OCI-LY1 (cell line): ENCODE data around the gene PRL.

ENCODE experiments used
- H2AFZ ChIP-seq: fragments of 200-600 bp; sonication (generic), shearing (Covaris generic); 2 replicates; pipeline ENCODE4 v1.6.0; 2014; ENCODE audit warnings: antibody characterized with exemption, mild to moderate bottlenecking, low read length
- H3F3A ChIP-seq: fragments of 200-600 bp; sonication (generic), shearing (Covaris generic); 2 replicates; pipeline ENCODE4 v1.6.0; 2014; ENCODE audit warnings: mild to moderate bottlenecking, antibody characterized with exemption, low read length, moderate library complexity; ENCODE audit not compliant: insufficient read depth
- H3K27ac ChIP-seq: fragments of 200-600 bp; sonication (generic); 2 replicates; pipeline ENCODE4 v1.5.1; 2014; ENCODE audit warnings: low read length, mixed run types, mild to moderate bottlenecking, low read depth; ENCODE audit not compliant: poor library complexity, severe bottlenecking
- H3K27me3 ChIP-seq: fragments of 200-600 bp; sonication (generic); 2 replicates; pipeline ENCODE4 v1.6.0; 2014; ENCODE audit warnings: antibody characterized with exemption, mild to moderate bottlenecking, low read length, moderate library complexity; ENCODE audit not compliant: insufficient read depth
- H3K36me3 ChIP-seq: fragments of 200-600 bp; sonication (generic); 2 replicates; pipeline ENCODE4 v1.6.1; 2014; ENCODE audit warnings: mild to moderate bottlenecking, antibody characterized with exemption, low read length, moderate library complexity, mixed read lengths; ENCODE audit not compliant: insufficient read depth
- H3K4me1 ChIP-seq: fragments of 200-600 bp; sonication (generic); 2 replicates; pipeline ENCODE4 v1.5.1; 2014; ENCODE audit warnings: mild to moderate bottlenecking, low read length, moderate library complexity; ENCODE audit not compliant: insufficient read depth, severe bottlenecking
- H3K4me2 ChIP-seq: fragments of 200-600 bp; sonication (generic), shearing (Covaris generic); 2 replicates; pipeline ENCODE4 v1.6.1; 2014; ENCODE audit warnings: low read length
- H3K4me3 ChIP-seq: fragments of 200-600 bp; sonication (generic); 2 replicates; pipeline ENCODE4 v1.5.1; 2014; ENCODE audit warnings: low read length, low read depth, mild to moderate bottlenecking, mixed read lengths; ENCODE audit not compliant: poor library complexity, severe bottlenecking
- H3K79me2 ChIP-seq: fragments of 200-600 bp; shearing (Covaris generic); 2 replicates; pipeline ENCODE4 v1.6.1; 2016; ENCODE audit warnings: mixed run types, low read length, mixed read lengths; ENCODE audit not compliant: insufficient read depth
- H3K9ac ChIP-seq: fragments of 200-600 bp; sonication (generic), shearing (Covaris generic); 2 replicates; pipeline ENCODE4 v1.6.1; 2014; ENCODE audit warnings: mild to moderate bottlenecking, low read length, mixed read lengths
- H3K9me2 ChIP-seq: fragments of 200-600 bp; sonication (generic), shearing (Covaris generic); 2 replicates; pipeline ENCODE4 v1.6.1; 2014; ENCODE audit warnings: low read depth, mild to moderate bottlenecking, low read length, mixed read lengths
- H3K9me3 ChIP-seq: fragments of 200-600 bp; shearing (Covaris generic); 2 replicates; pipeline ENCODE4 v1.6.1; 2014; ENCODE audit warnings: low read length, mixed read lengths
- H4K20me1 ChIP-seq: fragments of 200-600 bp; sonication (generic), shearing (Covaris generic); 2 replicates; pipeline ENCODE4 v1.6.0; 2016; ENCODE audit warnings: mild to moderate bottlenecking, low read length; ENCODE audit not compliant: insufficient read depth
- CTCF ChIP-seq: fragments of 200-600 bp; sonication (generic), shearing (Covaris generic); IDR thresholded peaks from 2 replicates; pipeline ENCODE4 v1.5.1; 2017; ENCODE audit warnings: mild to moderate bottlenecking, antibody characterized with exemption, low read length, moderate library complexity, mixed read lengths
- EZH2 ChIP-seq: fragments of 200-600 bp; sonication (generic), shearing (Covaris generic); IDR thresholded peaks from 2 replicates; pipeline ENCODE4 v1.8.0; 2017; ENCODE audit warnings: borderline replicate concordance, mixed run types, mild to moderate bottlenecking, antibody characterized with exemption, low read length, moderate library complexity, mixed read lengths

PRL gene

DNA sequence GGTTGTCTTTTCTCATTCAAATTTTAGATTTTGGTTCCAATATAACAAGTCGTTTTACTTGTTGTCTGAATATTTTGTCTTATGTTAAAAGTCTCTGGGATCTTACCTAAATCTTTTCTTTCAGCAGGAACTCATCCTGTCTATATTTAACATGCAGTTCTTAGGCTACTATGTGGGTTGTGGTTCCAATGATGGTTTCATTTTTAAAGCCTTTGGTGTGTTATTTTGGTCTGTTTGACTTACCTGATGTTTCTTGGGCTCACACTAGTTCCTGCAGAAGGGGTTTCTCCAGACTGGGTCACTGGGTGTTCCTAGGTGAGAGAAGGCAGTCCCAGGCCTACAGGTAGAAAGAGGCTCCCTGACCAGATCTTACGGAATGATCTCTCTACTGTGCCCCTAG, 17.4 kb downstream of the PRL start:
- no peak for TF ChIP-seq EZH2
- no peak for TF ChIP-seq CTCF
- H3K4me2 ChIP-seq, result no peak overlapping the region

DNA sequence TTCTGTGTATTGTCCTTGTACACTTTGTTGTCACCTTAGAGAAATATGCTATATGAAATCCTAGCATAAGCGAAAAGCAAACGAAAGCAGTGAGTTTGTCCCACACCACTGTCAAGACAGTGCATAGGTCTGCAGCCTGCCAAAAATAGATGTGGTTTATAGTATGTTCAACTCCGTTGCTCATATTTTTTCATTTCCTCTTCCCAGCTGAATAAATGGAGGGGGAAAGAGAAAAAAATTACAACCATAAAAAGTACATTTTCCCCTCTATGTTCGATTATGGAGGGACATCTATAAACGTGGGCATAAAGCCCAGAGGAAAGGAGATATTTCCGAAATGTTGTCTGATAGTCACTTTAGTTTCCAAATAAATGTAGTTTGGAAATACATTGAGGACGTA, 25.8 kb downstream of the PRL start:
- Histone ChIP-seq H3K4me3 (peak overlapping the region; percentile 35), H2AFZ (no peak overlapping the region), H3K79me2 (no peaks in the 10 kb centered on the region), H3F3A (no peaks in the 10 kb centered on the region), H3K4me2 (peak overlapping the region; percentile 45), H3K9ac (peak overlapping the region; percentile 56), H3K27me3 (no peaks in the 10 kb centered on the region), H3K9me3 (no peaks in the 10 kb centered on the region), H3K9me2 (no peaks in the 10 kb centered on the region), H3K36me3 (no peaks in the 10 kb centered on the region), H4K20me1 (no peaks in the 10 kb centered on the region), H3K27ac (peak overlapping the region; percentile 96), H3K4me1 (peaks cover 57% of the 10 kb centered on the region)
- no peak for TF ChIP-seq CTCF
- no peak for TF ChIP-seq EZH2

More for the DNA sequence above, 17.4 kb downstream of the PRL start:
- Histone ChIP-seq H3K4me3 (no peak overlapping the region), H3K4me1 (no peaks in the 10 kb centered on the region), H3F3A (no peaks in the 10 kb centered on the region), H3K9me3 (no peaks in the 10 kb centered on the region), H3K9me2 (no peaks in the 10 kb centered on the region), H3K36me3 (no peaks in the 10 kb centered on the region), H3K27me3 (no peaks in the 10 kb centered on the region), H2AFZ (no peak overlapping the region), H4K20me1 (no peaks in the 10 kb centered on the region), H3K27ac (no peak overlapping the region), H3K9ac (no peak overlapping the region), H3K79me2 (no peaks in the 10 kb centered on the region)

- Histone ChIP-seq H3K27ac (peak overlapping the region; percentile 42), H3K27me3 (no peaks in the 10 kb centered on the region), H2AFZ (no peak overlapping the region), H3F3A (no peaks in the 10 kb centered on the region), H3K4me1 (peaks cover 38% of the 10 kb centered on the region), H3K9me2 (no peaks in the 10 kb centered on the region), H3K9ac (no peak overlapping the region), H3K4me3 (no peak overlapping the region), H3K4me2 (no peak overlapping the region), H3K9me3 (no peaks in the 10 kb centered on the region), H3K79me2 (no peaks in the 10 kb centered on the region), H3K36me3 (no peaks in the 10 kb centered on the region), H4K20me1 (no peaks in the 10 kb centered on the region)
- TF ChIP-seq EZH2 (no peak), CTCF (no peak)
Measured at GRCh38 chr6:22263748-22264147, 33.1 kb downstream of the PRL start.
